Fibroblast of lung (primary cell): ENCODE results near the gene CCP110. TPM values are rescaled to one million over a fixed set of nuclear protein-coding genes. Genes with fewer than 3 reads are reported as not detected.

Source experiments
- DNase-seq, 2 donors: peaks; one replicate each; pipeline versions ENCODE4 v3.0.0 to v3.0.0-alpha.2; 2010; ENCODE audit warnings: low read depth in 2 of 2
- H2AFZ ChIP-seq: 2 replicates; pipeline ENCODE4 v1.5.1; 2012; ENCODE audit warnings: low read length, control low read depth, inconsistent platforms
- H3K27ac ChIP-seq: 2 replicates; pipeline ENCODE4 v1.5.1; 2011; ENCODE audit warnings: low read length, control low read depth; ENCODE audit not compliant: insufficient read depth
- H3K27me3 ChIP-seq: 2 replicates; pipeline ENCODE4 v1.5.1; 2011; ENCODE audit warnings: mild to moderate bottlenecking, low read length; ENCODE audit not compliant: control insufficient read depth, insufficient read depth
- H3K36me3 ChIP-seq: 2 replicates; pipeline ENCODE4 v1.5.1; 2011; ENCODE audit warnings: low read length; ENCODE audit not compliant: control insufficient read depth, insufficient read depth
- H3K4me1 ChIP-seq: 2 replicates; pipeline ENCODE4 v1.5.1; 2011; ENCODE audit warnings: low read length; ENCODE audit not compliant: control insufficient read depth, insufficient read depth; ENCODE audit errors: extremely low read depth
- H3K4me2 ChIP-seq: 2 replicates; pipeline ENCODE4 v1.5.1; 2011; ENCODE audit warnings: low read length, control low read depth; ENCODE audit not compliant: insufficient read depth; ENCODE audit errors: extremely low read depth
- H3K4me3 ChIP-seq, 4 experiments: fragments of 200-600 bp in 1 of 4; sonication (generic) in 1 of 4; replicated peaks in 1 of 4; 2 replicates each; pipeline ENCODE4 v1.5.1; 2011 to 2016; ENCODE audit warnings: low read length in 4 of 4, low read depth in 3 of 4, mild to moderate bottlenecking in 3 of 4, control low read depth in 2 of 4, inconsistent platforms in 1 of 4, mixed read lengths in 1 of 4; ENCODE audit not compliant: insufficient read depth in 1 of 4; ENCODE audit errors: control extremely low read depth in 1 of 4
- H3K79me2 ChIP-seq: 2 replicates; pipeline ENCODE4 v1.5.1; 2012; ENCODE audit warnings: mild to moderate bottlenecking, low read length, inconsistent platforms; ENCODE audit not compliant: control insufficient read depth, insufficient read depth
- H3K9ac ChIP-seq: 2 replicates; pipeline ENCODE4 v1.5.1; 2011; ENCODE audit warnings: mild to moderate bottlenecking, low read length, control low read depth; ENCODE audit not compliant: insufficient read depth
- H3K9me3 ChIP-seq: 2 replicates; pipeline ENCODE4 v1.5.1; 2012; ENCODE audit warnings: low read depth, low read length; ENCODE audit not compliant: control insufficient read depth, insufficient read depth
- H4K20me1 ChIP-seq: 2 replicates; pipeline ENCODE4 v1.5.1; 2011; ENCODE audit warnings: low read length; ENCODE audit not compliant: control insufficient read depth, insufficient read depth; ENCODE audit errors: extremely low read depth
- CTCF ChIP-seq, 2 donors: IDR thresholded peaks in 1 of 2; conservative IDR thresholded peaks in 1 of 2; 1 replicate in 1 of 2; 2 replicates in 1 of 2; pipeline ENCODE4 v1.5.1; 2011 to 2012; ENCODE audit warnings: low read length in 2 of 2, control low read depth in 1 of 2, inconsistent platforms in 1 of 2, low read depth in 1 of 2, mild to moderate bottlenecking in 1 of 2
- EZH2 ChIP-seq: IDR thresholded peaks from 2 replicates; pipeline ENCODE4 v1.5.1; 2012; ENCODE audit warnings: low read length, control low read depth, mild to moderate bottlenecking; ENCODE audit errors: missing control alignments
- polyA plus RNA-seq, 2 donors: library from polyadenylated mRNA; depleted of rRNA in 1 of 2; stranded (reverse) in 1 of 2; unstranded in 1 of 2; fragments of >200 nt; gene quantifications; 2 replicates each; pipeline ENCODE4 v1.2.1, GENCODE V29; 2011 to 2012; ENCODE audit warnings: missing spikeins in 1 of 2
- total RNA-seq: library from RNA; depleted of rRNA; stranded (reverse); fragments of >200 nt; gene quantifications from 2 replicates; pipeline ENCODE4 v1.2.1, GENCODE V29; 2014

CCP110 gene
- total and polyA plus RNA-seq, 2 donors (not counting 1 experiment from before 2014, with no cell fraction given) = 8.8 to 14.0 TPM

- peak overlapping the region; percentile 8 for H3K9ac ChIP-seq
- H3K9me3 ChIP-seq = no peaks in the 10 kb centered on the region
- no peaks in the 10 kb centered on the region for H4K20me1 ChIP-seq
- TF ChIP-seq EZH2 = no peak
- H3K27ac ChIP-seq = peak overlapping the region; percentile 66
- no peaks in the 10 kb centered on the region for H3K27me3 ChIP-seq
- H3K4me2 ChIP-seq = no peak overlapping the region
- no peaks in the 10 kb centered on the region for H3K79me2 ChIP-seq
- no peak overlapping the region for H2AFZ ChIP-seq
- peaks cover 8% of the 10 kb centered on the region for H3K4me1 ChIP-seq
- H3K4me3 ChIP-seq = no peak overlapping the region
- no peaks in the 10 kb centered on the region for H3K36me3 ChIP-seq
- DNase-seq = no peak
These were observed 65.4 kb downstream of the CCP110 start for GRCh38 chr16:19589106-19589505.

- H3K4me3 ChIP-seq = no peak overlapping the region
- H3K4me2 ChIP-seq = no peak overlapping the region
- peak; percentile 38 to 81 for DNase-seq
- H3K27ac ChIP-seq = peak overlapping the region; percentile 60
- no peaks in the 10 kb centered on the region for H3K36me3 ChIP-seq
- no peak overlapping the region for H2AFZ ChIP-seq
- no peaks in the 10 kb centered on the region for H4K20me1 ChIP-seq
- no peak overlapping the region for H3K9ac ChIP-seq
- TF ChIP-seq EZH2 = no peak
- no peak for TF ChIP-seq CTCF (conservative IDR thresholded peaks at IDR 0.05 in 1 of 2, IDR thresholded peaks at IDR 0.05 in 1 of 2; ENCODE audit: low read depth in 1 of 2, low read length in 2 of 2)
- H3K79me2 ChIP-seq = no peaks in the 10 kb centered on the region
- no peaks in the 10 kb centered on the region for H3K27me3 ChIP-seq
- H3K4me1 ChIP-seq = peaks cover 8% of the 10 kb centered on the region
- no peaks in the 10 kb centered on the region for H3K9me3 ChIP-seq
These were observed 66.1 kb downstream of the CCP110 start for GRCh38 chr16:19589771-19590302.

GRCh38 chr16:19595043-19595767 lies 71.5 kb downstream of the CCP110 start:
- Histone ChIP-seq H3K27me3 (no peaks in the 10 kb centered on the region), H3K27ac (no peak overlapping the region), H3K4me1 (peaks cover 4% of the 10 kb centered on the region), H3K4me3 (no peak overlapping the region), H3K36me3 (no peaks in the 10 kb centered on the region), H4K20me1 (no peaks in the 10 kb centered on the region), H3K9ac (no peak overlapping the region), H3K4me2 (no peak overlapping the region), H3K79me2 (no peaks in the 10 kb centered on the region), H2AFZ (no peak overlapping the region), H3K9me3 (no peaks in the 10 kb centered on the region)
- no peak for TF ChIP-seq EZH2
- TF ChIP-seq CTCF (conservative IDR thresholded peaks at IDR 0.05 in 1 of 2, IDR thresholded peaks at IDR 0.05 in 1 of 2; ENCODE audit: low read depth in 1 of 2, low read length in 2 of 2) = no peak
- peak; percentile 12 to 96 for DNase-seq
